GM18520 (cell line): Measurements from ENCODE around the gene RHOT2.
A peak's percentile ranks its signal among the peaks of the same experiment; 100 is the strongest.
"Not testable (repeated sequence)": the region's sequence is repeated elsewhere in the genome, so short reads cannot be mapped to it uniquely, and the experiment has no call there.

Experiments
- ATAC-seq: cut with Tn5 transposase; IDR thresholded peaks from one replicate; pipeline ENCODE4 v1.9.1; 2021; ENCODE audit not compliant: unreplicated experiment

The RHOT2 gene

DNA sequence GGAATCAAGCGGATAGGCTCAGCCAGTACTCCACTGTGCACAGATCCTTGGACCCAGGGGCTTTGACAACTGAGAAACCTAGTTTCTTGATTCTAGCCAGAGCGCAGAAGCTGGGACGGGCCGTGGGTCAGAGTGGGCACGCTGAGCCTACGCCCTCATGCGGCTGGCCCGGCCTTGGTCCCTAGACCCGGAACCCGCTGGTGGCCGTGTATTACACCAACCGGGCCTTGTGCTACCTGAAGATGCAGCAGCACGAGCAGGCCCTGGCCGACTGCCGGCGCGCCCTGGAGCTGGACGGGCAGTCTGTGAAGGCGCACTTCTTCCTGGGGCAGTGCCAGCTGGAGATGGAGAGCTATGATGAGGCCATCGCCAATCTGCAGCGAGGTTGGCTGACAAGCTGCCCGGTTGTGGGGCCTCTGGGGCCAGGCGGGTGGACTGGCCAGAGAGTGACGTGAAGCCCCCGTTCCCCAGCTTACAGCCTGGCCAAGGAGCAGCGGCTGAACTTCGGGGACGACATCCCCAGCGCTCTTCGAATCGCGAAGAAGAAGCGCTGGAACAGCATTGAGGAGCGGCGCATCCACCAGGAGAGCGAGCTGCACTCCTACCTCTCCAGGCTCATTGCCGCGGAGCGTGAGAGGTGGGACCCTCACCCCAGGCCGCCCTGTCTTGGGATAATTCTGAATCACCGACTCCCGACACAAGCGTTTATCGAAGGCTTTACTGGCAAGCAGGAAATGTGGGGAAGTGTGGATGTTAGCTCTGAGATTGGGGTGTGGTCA, 13.2 kb downstream of the RHOT2 start:
- no peak for ATAC-seq

DNA sequence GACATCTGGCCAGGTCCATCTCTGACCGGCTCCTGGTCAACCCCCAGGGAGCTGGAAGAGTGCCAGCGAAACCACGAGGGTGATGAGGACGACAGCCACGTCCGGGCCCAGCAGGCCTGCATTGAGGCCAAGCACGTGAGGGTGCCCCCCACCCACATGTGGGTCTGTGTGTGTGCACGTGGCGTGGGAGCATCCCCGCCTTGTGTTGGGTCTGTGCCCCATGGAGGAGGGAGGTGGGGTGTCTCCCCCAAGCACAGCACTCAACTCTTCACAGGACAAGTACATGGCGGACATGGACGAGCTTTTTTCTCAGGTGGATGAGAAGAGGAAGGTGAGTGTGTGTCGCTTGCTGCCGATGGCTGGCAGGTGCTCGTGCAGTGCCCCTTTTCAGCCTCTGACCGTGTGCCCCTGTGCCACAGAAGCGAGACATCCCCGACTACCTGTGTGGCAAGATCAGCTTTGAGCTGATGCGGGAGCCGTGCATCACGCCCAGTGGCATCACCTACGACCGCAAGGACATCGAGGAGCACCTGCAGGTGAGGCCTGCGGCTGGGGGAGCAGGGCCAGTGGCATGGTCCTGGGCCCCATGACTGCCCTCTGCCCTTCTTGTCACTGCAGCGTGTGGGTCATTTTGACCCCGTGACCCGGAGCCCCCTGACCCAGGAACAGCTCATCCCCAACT, 14.0 kb downstream of the RHOT2 start:
- ATAC-seq: no peak

DNA sequence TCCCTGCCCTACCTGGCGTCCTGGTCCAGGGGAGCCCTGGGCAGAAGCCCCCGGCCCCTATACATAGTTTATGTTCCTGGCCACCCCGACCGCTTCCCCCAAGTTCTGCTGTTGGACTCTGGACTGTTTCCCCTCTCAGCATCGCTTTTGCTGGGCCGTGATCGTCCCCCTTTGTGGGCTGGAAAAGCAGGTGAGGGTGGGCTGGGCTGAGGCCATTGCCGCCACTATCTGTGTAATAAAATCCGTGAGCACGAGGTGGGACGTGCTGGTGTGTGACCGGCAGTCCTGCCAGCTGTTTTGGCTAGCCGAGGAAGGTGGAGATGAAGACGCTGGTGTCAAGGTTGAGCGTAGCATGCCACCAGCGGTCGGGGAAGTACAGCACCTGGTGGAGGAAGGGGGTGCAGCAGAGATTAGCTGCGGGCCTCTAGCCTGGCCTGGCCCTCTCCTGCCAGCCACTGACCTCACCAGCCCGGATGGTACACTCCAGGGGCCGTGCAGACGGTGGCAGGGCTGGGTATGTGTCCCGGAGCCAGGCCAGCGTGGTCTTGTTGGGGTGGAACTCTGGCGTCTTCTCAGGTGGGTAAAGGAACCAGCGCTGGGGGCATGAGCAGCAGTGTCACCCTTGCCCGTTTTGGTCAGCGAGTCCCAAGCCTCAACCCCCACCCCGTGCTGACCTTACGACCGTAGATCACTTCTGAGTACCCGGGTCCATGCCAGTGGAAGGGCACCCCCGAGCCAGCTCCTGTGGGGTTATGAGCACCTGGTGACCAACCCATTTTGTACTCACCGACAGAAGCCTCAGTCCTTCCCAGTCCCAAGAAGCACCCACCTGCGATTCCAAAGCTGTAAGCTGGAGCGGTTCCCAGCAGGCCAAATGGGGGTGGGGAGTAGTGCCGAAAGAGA, 14.8 kb downstream of the RHOT2 start:
- no peak for ATAC-seq

DNA sequence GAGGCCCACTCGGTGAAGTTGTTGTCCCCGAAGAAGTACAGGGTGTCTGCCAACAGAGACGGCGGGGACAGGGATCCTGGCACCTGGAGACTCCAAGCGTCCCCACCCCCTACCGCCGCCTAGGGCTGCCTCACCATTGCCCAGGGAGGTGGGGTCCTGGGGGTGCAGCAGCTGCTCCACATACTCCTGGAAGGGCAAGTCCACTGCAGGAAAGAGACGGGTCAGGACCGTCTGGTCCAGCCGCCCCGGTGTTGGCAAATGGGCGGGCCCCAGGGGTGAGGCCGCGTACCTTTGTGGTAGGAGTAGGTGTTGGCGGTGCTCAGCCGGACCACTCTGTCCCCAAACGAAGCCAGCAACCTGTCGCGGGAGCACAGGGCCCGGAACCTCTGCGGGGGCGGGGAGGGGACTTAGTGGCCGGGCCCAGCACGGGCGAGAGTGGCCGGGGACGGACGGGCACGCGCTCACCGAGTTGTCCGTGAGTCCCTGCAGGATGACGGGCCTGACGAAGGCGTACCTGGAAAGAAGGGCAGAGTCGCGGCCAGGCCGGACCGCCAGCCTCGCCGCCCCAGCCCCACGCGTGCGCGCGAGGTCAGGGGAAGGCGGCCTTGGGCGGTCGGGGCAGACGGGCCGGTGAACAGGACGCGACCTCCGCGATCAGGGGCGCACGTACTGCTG, 15.6 kb downstream of the RHOT2 start:
- no peak for ATAC-seq

DNA sequence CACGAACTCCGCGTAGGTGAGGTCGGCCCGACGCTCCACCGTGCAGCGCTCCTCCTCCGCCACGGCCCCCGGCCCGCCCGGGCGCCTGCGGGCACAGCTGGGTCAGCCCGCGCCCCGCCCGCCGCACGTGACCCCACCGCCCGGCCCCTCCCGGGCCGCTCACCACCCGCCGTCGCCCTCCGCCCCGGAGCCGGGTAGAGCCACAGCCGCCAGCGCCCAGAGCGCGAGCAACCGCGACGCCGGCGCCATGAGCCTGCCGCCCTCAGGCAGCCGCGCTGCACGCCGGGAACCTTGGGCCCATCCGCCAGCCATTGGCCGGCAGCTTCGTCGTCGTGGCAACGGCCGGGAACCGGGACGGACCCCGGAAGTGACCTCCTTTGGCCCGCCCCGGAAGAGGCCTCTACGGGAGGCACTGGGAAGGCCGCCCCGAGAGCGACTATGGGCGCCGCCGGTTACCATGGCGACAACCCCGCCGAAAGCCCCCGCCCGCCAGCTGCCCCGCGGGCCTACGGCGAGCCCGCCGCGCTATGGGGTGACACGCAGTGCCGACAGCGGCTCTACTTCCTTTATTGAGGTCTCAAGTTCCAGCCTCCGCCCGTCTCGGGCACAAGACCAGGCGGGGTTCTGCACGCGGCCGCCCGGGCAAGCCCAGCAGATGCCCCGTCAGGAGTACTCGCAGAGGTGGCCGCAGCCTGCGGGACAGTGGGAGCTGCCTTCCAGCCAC, 16.3 kb downstream of the RHOT2 start, which contains the start of gene JMJD8:
Gene JMJD8 (minus strand): TSS at position 264 of the 724 bp plus-strand sequence. CDS start 15 bp downstream, at position 249.
- ATAC-seq: peak; percentile 70

DNA sequence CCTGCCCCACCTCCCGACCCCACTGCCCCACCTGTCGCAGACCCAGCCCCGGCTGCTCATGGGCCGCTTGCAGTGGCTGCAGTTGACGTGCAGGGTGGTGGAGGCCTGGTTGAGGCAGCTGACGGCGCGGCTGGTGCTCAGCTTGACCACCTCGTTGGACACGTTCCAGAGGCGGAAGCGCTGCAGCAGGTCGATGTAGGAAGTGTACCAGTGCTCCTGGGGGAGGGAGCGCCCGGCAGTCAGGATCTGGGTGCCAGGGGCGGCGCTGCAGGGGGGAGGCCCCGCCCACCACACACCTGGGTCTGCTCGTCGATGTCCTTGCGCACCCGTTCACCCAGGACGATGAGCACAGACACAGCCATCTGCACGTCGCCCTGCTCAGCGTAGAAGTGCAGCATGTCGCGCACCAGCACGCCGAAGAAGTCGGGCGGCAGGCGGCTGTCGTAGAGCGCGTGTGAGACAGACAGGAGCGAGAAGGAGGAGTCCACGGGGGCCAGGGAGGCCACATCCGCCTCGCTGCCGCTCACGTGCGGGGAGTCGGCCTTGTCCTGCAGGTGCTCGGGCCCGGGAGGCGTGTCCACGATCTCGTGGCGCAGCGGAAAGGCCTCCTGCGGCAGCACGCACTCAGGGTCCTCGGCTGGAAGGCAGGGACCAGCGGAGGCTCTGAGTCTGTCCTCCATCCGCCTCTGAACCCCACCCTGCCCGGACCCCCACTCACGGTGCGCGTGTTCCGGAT, 17.2 kb downstream of the RHOT2 start:
- no peak for ATAC-seq

DNA sequence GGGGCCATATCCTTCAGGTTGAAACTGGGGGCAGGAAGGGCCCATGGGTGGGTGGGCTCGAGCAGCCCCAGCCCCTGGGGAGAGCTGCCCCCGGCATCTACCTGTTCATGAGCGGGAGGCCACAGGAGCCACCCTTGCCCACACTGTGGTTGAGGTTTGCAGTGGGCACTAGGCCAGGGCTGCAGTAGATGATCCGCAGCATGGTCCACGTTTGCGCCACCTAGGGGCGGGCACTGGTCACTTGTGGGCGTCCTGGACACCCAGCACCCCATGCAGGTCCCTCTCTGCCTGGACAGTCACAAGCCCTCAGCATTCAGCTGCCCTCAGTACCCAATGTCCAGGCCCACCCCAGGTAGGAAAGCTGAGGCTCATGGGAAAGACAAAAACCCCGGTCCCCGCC, 18.0 kb downstream of the RHOT2 start:
- ATAC-seq: no peak

DNA sequence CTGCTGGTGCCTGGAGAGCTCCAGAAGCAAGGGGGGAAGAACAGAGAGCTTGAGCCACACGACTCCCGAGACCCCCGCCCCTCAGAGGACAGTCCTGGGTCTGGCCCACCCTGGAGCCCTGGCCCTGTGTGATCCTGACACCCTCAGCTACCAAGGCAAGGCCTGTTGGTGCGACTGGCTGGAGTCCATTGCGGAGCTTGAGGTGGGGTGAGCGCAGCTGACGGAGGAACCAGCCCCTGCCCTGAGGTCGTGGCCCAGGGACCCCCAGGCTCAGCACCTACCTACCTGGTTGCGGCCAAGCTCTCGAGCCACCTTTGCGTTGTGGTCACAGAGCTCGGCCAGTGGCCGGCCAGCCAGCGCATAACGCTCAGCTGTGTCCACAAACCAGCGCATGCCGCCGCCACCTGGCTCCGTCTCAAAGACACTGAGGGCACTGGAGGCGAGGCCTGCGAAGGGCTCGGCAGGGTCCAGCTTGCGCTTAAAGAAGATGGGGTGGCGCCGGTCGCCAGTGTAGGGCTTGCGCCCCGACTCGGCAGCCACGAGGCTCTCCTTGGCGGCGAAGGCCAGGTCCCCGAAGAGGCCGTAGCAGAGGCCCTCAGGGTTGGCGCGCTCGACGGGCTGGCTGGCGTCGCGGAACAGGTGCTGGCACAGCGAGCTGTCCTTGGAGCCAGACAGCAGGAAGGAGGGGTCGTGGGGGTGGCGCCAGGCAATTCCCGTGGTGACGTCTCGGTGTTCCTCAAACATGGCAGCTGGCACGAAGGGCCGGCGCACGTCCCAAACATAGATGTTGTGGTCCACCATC, 18.7 kb downstream of the RHOT2 start:
- ATAC-seq: no peak

DNA sequence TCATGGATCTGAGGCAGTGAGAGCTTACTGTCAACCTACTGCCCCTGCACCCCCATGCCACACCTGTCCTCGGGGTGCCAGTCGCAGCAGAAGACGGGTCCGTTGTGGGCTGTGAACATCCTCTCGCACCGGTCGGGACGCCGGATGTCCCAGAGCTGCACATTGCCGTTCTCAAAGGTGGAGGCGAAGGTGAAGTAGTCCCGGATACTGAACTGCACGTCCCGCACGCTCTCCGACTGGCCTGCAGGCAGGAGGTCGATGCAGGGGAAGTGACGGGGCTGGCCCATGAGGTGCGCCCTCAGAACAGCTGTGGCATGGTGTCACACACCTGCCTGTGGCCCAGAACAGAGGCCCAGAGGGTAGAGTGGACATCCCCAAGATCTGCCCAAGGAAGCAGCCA, 19.6 kb downstream of the RHOT2 start:
- ATAC-seq: no peak

DNA sequence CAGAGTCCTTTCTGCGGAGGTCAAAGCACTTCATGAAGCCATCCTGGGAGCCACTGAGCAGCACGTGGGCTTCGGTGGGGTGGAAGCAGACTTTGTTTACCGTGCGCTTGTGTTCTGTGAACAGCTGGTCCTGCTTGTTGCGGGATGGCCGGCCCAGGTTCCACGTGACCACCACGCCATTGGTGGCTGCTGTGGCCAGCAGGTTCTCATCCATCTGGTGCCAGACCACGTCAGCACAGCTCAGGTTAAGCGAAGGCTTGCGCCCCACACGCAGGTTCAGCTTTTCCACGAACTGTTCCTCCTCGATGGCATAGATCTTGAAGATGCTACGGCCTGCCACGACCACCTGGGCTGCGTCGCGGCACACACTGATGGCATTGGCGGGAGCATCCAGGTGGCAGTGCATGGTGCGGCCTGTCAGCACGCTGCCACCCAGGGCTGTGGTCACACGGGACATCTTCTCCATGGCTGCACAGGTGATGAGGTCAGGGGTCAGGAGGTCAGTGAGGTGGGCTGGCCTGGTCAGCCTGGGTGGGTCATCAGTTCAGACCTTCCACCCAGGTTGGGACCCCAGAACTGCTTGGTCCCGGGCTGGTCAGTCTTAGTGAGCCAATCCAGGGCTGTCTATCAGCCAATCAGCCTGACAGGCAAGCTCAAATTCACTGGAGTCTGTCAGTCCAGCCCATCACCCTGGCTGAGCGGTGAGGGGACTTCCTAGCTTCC, 21.4 kb downstream of the RHOT2 start:
- no peak for ATAC-seq

DNA sequence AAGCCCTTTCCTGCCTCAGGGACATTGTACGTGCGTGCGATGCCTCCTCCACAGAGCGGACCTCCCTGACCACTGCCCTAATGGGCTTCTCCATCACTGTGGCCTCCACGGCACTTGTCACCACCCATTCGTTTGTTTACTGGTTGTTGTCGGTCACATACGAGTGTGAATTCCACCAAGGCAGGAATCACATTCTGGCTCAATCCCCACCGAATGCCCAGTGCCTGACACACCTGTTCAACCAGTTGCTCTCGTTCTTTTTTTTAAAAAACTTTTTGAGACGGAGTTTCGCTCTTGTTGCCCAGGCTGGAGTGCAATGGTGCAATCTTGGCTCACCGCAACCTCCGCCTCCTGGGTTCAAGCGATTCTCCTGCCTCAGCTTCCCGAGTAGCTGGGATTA, 23.3 kb downstream of the RHOT2 start:
- ATAC-seq: not testable (repeated sequence)

DNA sequence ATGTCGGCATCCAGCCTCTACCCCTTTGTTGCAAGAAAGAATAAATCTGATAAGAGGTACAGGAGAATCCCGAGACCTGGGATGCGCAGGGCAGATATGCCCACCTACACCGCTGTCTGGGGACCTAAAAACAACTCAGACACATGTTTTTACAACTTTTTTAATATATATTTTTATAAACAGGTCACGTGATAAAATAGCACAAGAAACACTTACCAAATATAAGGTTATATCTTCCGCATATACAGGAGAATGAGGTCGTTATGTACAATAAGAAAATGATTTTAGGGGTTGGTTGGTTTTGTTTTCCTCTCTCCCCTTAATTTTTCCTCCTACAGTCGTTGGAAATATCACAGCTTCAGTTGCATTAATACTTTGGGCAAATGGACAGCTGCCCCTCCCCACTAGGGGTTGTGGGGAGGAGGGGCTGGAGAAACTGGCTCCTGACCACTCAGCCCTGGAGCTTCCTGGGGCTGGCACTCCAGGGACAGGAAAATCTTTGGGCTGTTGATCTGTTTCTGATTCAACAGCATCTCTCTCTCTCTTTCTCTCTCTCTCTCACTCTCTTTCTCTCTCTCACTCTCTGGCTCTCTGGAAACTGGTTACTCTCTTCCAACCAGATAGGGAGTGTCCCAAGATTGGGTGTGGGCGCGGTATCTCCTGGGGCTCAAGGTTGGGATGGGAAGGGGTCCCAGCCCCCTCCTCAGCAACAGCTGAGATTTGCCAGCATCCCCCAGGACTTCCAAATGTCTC, 24.6 kb downstream of the RHOT2 start:
- ATAC-seq: no peak

DNA sequence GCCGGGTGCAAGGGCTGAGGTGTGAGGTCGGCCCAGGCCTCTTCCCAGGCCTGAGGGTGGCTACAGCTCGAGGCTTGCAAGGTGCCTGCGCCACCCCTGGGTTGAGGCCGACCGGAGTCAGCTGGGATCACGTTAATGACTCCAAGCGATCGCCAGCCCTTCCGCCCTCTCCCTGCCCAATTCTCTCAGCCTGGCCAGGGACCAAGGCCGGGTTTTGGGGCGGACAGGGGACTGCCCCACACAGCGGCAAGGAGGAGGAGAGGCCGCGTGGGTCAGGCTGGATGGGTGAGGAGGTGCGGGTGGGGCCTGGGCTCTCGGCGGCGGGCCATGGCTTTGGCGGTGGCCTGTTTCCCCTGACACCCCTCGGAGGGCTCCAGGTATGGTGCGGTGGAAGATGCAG, 25.4 kb downstream of the RHOT2 start:
- ATAC-seq: no peak

DNA sequence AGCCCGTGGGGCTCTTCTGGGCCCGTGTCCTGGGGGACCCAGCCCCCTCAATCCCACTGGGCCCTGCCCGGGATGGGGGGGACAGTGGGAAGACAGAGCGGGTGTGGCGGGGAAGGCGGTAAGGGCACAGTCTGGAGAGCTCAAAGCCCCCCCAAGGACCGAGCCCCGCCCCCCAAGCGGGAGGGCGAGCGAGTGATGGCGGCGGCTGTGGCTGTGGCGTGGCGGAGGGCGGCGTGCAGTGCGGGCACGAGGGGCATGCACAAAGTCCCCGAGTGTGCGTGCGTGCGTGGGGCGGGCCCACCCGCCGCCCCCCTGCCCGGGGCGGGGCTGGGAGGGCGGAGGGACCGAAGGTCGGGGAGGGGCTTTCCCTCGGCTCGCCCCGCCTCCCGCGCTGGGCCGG, 25.8 kb downstream of the RHOT2 start:
- no peak for ATAC-seq

DNA sequence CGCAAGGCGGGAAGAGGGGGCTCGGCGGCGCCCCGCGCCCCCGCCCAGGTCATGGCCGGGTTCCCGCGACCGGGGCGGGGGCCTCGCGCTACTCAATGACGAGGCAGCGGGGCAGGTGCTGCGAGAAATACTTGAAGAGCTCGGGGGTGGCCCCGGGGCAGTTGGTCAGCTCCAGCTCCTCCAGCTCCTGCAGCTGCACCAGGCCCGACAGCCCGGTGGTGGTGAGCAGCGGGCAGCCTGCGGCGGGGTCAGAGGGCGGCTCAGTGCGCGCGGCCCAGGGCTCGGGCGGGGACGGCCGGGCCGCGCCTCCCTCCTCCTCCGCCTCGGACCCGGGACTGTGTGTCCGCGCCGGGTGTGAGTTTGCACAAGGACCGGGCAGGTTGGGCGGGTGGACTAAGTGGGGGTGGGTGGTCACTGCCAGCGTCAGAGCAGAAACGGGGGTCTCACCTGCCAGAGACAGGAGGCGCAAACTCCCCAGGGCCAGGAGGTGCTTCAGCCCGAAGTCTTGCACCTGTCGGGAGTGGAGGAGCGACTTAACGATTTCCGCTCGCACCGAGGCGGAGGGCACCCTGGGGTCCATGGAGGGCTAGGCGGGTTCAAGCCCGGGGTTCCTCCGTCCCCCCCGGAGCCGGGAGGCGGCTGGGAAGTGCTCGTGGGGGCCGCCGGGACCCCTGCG, 26.4 kb downstream of the RHOT2 start:
- ATAC-seq: no peak

DNA sequence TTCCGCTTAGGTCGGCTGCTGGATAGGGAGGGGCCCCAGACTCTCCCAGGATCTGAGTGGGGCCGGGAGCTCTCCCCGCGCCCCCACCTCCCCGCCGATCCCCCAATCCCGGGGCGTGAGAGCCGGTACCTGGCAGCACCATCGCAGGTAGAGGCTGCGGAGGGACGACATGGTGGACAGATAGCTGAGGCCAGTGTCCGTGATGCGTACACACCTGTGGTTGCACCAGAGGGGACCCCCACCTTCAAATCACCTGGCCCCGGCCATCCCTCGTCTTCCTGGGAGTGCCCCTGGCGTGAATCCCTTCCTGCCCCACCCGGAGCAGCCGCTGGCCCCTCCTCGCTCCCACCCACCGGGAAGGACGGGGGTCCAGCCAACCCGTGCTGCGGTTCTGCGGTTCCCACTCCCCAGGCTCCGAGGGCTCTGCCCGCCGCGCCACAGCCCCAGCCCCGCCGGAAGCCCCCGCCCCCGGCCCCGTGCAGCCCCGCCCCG, 27.0 kb downstream of the RHOT2 start:
- no peak for ATAC-seq
